IPS-15b (cell line): ENCODE data around the gene IKBIP.
"Not testable (repeated sequence)": the region's sequence is repeated elsewhere in the genome, so short reads cannot be mapped to it uniquely, and the experiment has no call there.

Experiments used
- H3K27me3 ChIP-seq: one replicate; pipeline ENCODE4 v1.6.1; 2013; ENCODE audit warnings: low read length; ENCODE audit not compliant: control insufficient read depth, insufficient read depth
- H3K36me3 ChIP-seq: one replicate; pipeline ENCODE4 v1.6.1; 2013; ENCODE audit warnings: low read length; ENCODE audit not compliant: control insufficient read depth, insufficient read depth
- H3K4me1 ChIP-seq: one replicate; pipeline ENCODE4 v1.6.1; 2013; ENCODE audit warnings: mild to moderate bottlenecking, low read length; ENCODE audit not compliant: control insufficient read depth, insufficient read depth
- H3K4me3 ChIP-seq: one replicate; pipeline ENCODE4 v1.5.1; 2013; ENCODE audit warnings: low read depth, low read length
- H3K9ac ChIP-seq: one replicate; pipeline ENCODE4 v1.6.1; 2013; ENCODE audit warnings: low read depth, mild to moderate bottlenecking, low read length
- H3K9me3 ChIP-seq: one replicate; pipeline ENCODE4 v1.6.1; 2013; ENCODE audit warnings: mild to moderate bottlenecking, low read length; ENCODE audit not compliant: control insufficient read depth, insufficient read depth

The IKBIP gene

GRCh38 chr12:98656289-98657101 lies 11.9 kb upstream of the IKBIP start:
- no peaks in the 10 kb centered on the region for H3K4me1 ChIP-seq
- no peaks in the 10 kb centered on the region for H3K27me3 ChIP-seq
- no peak overlapping the region for H3K4me3 ChIP-seq
- no peak overlapping the region for H3K9ac ChIP-seq
- peaks cover 3% of the 10 kb centered on the region for H3K36me3 ChIP-seq
- no peaks in the 10 kb centered on the region for H3K9me3 ChIP-seq

GRCh38 chr12:98653866-98654493 lies 9.4 kb upstream of the IKBIP start:
- Histone ChIP-seq H3K9me3 (no peaks in the 10 kb centered on the region), H3K9ac (no peak overlapping the region), H3K27me3 (no peaks in the 10 kb centered on the region), H3K4me1 (no peaks in the 10 kb centered on the region), H3K36me3 (peaks cover 2% of the 10 kb centered on the region), H3K4me3 (no peak overlapping the region)

GRCh38 chr12:98651328-98651727 lies 6.7 kb upstream of the IKBIP start:
- no peaks in the 10 kb centered on the region for H3K9me3 ChIP-seq
- peaks cover 4% of the 10 kb centered on the region for H3K4me1 ChIP-seq
- H3K9ac ChIP-seq, result no peak overlapping the region
- H3K4me3 ChIP-seq, result no peak overlapping the region
- H3K36me3 ChIP-seq, result no peaks in the 10 kb centered on the region
- H3K27me3 ChIP-seq, result no peaks in the 10 kb centered on the region

GRCh38 chr12:98646294-98647090 lies 1.9 kb upstream of the IKBIP start:
- H3K36me3 ChIP-seq, result no peaks in the 10 kb centered on the region
- H3K9ac ChIP-seq, result no peak overlapping the region
- peaks cover 4% of the 10 kb centered on the region for H3K4me1 ChIP-seq
- no peaks in the 10 kb centered on the region for H3K27me3 ChIP-seq
- peak overlapping the region; percentile 93 for H3K4me3 ChIP-seq
- H3K9me3 ChIP-seq, result no peaks in the 10 kb centered on the region

GRCh38 chr12:98645572-98646067 lies 1.0 kb upstream of the IKBIP start:
- Histone ChIP-seq H3K4me1 (peaks cover 4% of the 10 kb centered on the region), H3K4me3 (peak overlapping the region; percentile 93)

GRCh38 chr12:98644433-98644711 lies 216 bp downstream of the IKBIP start:
- H3K27me3 ChIP-seq, result no peaks in the 10 kb centered on the region
- peak overlapping the region; percentile 93 for H3K4me3 ChIP-seq
- peak overlapping the region; percentile 73 for H3K9ac ChIP-seq
- H3K4me1 ChIP-seq, result peaks cover 4% of the 10 kb centered on the region
- no peaks in the 10 kb centered on the region for H3K9me3 ChIP-seq
- H3K36me3 ChIP-seq, result no peaks in the 10 kb centered on the region

More at GRCh38 chr12:98645572-98646067, 1.0 kb upstream of the IKBIP start:
- Histone ChIP-seq H3K36me3 (no peaks in the 10 kb centered on the region), H3K9me3 (no peaks in the 10 kb centered on the region), H3K27me3 (no peaks in the 10 kb centered on the region), H3K9ac (peak overlapping the region; percentile 5)

GRCh38 chr12:98642801-98643200 lies 1.8 kb downstream of the IKBIP start:
- H3K4me1 ChIP-seq, H3K9me3 ChIP-seq, H3K9ac ChIP-seq, H3K27me3 ChIP-seq, H3K36me3 ChIP-seq, H3K4me3 ChIP-seq: not testable (repeated sequence)

GRCh38 chr12:98639491-98639890 lies 5.1 kb downstream of the IKBIP start:
- Histone ChIP-seq H3K9me3 (no peaks in the 10 kb centered on the region), H3K9ac (no peak overlapping the region), H3K27me3 (no peaks in the 10 kb centered on the region), H3K4me1 (no peaks in the 10 kb centered on the region), H3K4me3 (no peak overlapping the region), H3K36me3 (no peaks in the 10 kb centered on the region)

- Histone ChIP-seq H3K9me3 (no peaks in the 10 kb centered on the region), H3K4me1 (no peaks in the 10 kb centered on the region), H3K36me3 (no peaks in the 10 kb centered on the region), H3K9ac (no peak overlapping the region), H3K27me3 (no peaks in the 10 kb centered on the region), H3K4me3 (no peak overlapping the region)
Measured at GRCh38 chr12:98638009-98638408, 6.6 kb downstream of the IKBIP start.

GRCh38 chr12:98637068-98637467 lies 7.5 kb downstream of the IKBIP start:
- H3K36me3 ChIP-seq, result no peaks in the 10 kb centered on the region
- H3K4me1 ChIP-seq, result no peaks in the 10 kb centered on the region
- no peaks in the 10 kb centered on the region for H3K9me3 ChIP-seq
- H3K9ac ChIP-seq, result no peak overlapping the region
- no peaks in the 10 kb centered on the region for H3K27me3 ChIP-seq
- H3K4me3 ChIP-seq, result no peak overlapping the region

GRCh38 chr12:98635657-98636323 lies 8.8 kb downstream of the IKBIP start:
- Histone ChIP-seq H3K36me3 (no peaks in the 10 kb centered on the region), H3K9ac (no peak overlapping the region), H3K9me3 (no peaks in the 10 kb centered on the region), H3K4me3 (no peak overlapping the region), H3K4me1 (no peaks in the 10 kb centered on the region), H3K27me3 (no peaks in the 10 kb centered on the region)
